GM21360 (cell line): ENCODE results near the gene CDK11B.
"Not testable (repeated sequence)": the region's sequence is repeated elsewhere in the genome, so short reads cannot be mapped to it uniquely, and the experiment has no call there.

Experiments used
- ATAC-seq: cut with Tn5 transposase; IDR thresholded peaks from one replicate; pipeline ENCODE4 v1.9.1; 2021; ENCODE audit warnings: mild to moderate bottlenecking, moderate library complexity; ENCODE audit not compliant: unreplicated experiment

The CDK11B gene

DNA sequence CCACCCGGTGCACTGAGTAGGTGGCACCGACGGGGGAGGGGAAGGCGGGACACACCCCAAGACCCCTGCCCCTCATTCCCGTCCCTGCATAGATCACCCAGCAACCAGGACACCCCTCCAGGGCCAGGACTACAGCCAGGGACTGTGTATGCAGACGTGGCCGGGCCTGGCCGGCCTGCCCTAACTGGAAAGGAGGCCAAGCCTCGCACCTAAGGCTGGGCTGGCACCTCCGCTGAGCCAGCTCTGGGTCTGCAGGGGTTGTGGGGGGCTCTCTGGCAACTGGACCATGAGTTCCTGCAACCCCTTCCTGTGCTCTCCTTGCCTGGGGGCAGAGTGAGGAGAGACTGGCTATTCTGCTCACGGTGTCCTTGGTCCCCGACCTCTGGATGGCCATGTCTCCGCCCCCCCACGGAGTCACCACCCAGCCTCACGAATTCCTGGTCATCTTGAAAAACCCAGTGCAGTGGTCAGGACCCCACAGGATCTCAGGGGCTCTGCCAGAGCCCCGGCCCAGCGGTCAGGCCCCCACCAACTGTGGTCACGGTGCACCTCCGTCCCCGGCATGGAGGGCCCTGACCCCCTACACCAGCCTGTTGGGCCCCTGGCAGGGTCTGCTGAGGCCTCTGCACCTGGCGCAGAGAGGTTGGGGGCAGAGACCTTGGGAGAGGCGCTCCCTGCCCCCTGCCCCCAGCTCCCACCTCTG, 57.8 kb downstream of the CDK11B start:
- ATAC-seq, result no peak

DNA sequence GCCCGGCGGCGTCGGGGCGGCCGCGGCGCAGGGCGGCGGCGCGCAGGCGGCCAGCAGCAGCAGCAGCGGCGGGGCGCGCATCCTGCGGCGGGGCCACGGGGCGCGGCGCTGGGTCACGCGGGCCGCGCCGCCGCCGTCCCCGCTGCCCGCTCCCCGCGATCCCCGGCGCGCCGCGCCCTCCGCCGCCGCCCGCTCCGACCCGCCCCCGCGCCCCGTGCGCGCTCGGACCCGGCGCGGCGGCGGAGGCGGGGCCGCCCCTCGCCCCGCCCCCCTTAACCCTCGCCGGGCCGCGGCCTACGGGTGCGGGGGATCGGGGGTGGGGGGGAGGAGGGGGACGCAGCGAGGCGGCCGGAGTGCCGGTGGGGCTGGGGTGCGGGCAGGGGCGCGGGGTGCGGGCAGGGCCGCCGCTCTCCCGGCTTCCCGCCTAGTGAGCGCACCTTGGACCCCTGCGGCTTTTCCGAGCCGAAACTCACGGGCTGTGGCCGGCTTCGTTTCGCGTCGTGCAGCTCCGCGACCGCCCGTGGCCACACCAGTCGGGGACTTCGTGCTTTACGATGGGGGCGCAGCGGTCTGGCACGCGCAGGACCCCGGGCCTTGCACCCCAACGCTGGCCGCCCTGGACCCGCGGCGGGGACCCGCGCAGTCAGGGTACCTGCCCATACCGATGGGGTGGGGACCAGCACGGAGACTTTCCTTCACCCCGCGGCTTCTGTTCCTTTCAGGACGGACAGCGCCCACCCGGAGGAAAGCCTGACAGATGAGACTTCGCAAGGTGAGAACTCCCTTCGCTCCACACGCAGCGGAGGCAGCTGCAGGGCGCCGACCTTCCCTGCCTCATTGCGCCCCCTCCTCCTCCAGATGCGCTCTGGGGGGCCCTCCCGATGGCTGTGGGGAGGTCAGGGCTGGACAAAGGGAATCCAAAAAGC, 58.6 kb downstream of the CDK11B start, which contains the start of gene FNDC10:
FNDC10 (minus strand) TSS at position 201 of the 926 bp plus-strand sequence; CDS start at position 81, 120 bp downstream.
- no peak for ATAC-seq

DNA sequence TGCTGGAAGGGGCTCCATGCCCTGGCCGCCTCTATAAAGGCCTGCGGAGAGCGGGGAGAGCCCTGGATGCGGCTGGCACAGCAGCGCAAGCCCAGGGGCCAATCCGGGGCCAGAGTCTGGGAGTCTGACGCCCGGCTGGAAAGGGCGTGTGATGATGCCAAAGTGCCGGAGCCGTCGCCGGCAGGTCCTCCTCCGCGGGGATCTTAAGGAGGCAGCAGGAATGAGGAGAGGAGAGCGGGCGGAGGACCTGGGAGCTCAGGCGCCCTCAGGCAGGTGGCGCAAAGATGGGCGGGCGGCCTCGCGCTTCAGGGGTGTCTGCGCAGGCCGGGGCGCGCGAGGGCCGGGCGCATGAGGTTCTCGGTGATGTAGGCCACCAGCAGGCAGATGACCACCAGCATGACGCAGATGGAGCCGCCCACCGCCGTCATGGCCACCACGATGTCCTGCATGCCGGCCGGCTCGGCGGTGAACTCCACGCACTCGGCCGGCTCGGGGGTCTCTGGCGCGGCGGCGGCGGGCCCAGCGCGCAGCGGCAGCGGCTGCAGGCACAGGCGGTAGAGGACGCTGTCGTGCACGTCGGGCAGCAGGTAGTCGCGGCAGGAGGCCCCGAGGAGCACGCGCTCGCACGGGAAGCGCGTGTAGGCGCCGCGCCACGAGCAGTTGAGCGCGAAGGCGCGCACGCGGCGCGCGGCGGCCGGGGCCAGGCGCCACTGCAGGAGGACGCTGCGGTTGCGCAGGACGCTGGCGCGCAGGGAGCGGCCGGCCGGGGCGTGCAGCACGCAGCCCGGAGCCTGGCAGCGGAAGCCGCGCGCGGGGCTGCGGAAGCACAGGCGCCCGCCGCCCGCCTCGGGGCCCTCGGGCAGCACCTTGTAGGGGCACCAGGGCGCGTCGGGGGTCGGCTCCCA, 59.5 kb downstream of the CDK11B start:
- no peak for ATAC-seq

DNA sequence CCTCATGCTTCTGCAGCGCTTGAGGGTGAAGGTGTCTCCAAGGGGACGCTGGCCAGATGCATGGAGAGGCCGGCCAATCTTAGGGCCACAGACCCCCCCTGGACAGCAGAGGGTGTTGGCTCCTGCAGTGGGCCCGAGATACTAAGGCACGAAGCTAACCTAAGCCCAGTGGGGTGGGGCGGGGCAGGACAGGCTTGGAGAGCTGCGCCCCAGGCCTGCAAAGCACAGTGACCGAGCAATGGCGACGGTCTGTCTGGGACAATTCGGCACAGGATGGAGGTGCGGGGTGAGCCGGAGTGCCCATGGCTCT, 60.1 kb downstream of the CDK11B start:
- ATAC-seq, result no peak

DNA sequence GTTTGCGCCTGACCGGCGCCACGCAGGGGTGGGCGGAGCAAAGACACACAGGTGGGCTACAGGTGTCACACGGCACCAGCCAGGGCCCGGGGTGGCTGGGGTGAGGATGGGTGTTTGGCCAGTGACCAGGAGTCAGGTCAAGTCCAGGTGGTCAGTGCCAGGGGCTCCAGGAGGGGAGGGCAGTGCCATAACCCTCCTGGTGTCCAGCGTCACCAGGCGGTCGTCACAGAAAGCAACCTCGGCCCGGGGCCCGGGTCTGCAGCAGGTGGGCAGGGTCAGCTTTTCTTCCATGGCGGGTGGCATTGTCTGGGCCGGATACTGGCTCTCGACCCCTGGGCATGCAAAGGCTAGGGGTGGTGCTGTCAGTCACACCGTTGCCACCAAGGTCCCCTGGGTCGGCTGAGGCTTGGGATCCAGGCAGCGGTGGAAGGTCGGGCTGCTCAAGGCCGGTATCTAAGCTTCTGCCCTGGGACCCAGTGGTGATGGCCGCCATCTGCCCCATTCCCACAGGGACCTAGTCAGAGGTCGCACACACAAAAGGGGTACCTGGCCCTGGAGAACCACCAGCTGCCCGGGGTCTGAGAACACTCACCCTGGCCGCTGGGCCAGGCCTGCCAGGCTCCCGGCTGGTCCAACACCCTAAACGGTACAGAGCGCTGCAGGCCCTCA, 60.6 kb downstream of the CDK11B start:
- no peak for ATAC-seq

DNA sequence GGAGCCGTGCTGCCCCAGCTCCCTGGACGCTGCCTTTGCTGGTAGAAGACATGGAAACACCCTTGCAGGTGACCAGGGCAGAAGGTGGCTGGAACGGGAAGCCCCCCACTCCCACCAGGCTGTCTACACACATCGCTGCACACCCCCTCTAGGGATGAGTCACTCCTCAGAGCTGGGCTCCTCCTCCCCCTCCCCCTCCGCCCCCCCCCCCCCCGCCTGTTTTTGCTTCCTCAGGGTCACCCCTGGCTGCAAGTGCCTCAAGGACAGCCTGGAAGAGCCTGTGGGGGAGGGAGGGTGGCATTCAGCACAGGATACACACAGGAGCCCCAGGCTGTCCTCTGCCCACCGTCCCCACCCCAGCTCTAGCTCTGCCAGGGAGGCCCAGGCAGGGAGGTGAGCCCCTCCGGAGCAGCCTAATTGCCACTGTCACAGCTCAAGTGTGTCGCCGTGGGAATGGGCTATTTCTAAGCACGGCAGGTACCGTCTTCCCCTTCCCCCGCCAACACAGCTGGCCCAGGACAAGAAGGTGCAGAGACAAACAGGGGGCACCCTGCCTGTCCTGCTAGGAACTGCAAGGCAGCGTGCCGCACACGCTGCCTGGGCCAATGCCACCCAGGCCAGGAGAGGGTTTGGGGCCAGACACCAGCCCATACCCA, 61.4 kb downstream of the CDK11B start:
- ATAC-seq, result no peak

DNA sequence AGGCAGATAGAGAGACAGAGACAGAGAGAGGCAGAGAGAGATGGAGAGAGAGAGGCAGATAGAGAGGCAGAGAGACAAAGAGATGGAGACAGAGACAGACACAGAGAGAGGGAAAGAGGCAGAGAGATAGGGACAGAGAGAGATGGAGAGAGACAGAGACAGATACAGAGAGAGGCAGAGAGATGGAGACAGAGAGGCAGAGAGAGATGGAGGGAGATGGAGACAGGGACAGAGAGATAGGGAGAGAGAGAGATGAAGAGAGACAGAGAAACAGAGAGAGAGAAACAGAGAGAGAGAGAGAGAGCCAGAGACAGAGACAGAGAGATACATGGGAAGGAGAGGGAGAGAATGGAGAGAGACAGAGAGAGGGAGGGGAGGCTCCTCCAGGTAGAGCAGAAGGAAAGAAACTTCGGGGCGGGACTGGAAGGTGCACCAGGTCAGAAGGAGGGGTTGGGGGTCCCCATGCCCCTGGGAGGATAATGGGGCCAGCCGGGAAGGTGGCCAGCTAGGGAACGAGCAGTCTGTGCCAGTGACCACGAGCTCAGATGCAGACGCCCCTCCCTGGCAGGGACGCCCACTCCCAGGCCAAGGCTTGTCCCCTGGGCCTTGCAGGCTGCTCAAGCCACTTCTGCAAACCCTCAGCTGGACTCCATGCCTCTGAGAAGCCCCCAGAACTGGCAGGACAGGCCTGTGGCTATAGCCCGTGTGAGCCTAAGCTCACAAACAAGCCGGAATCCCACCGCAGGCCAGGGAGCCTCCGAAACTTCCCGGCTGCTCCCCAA, 62.1 kb downstream of the CDK11B start:
- no peak for ATAC-seq

DNA sequence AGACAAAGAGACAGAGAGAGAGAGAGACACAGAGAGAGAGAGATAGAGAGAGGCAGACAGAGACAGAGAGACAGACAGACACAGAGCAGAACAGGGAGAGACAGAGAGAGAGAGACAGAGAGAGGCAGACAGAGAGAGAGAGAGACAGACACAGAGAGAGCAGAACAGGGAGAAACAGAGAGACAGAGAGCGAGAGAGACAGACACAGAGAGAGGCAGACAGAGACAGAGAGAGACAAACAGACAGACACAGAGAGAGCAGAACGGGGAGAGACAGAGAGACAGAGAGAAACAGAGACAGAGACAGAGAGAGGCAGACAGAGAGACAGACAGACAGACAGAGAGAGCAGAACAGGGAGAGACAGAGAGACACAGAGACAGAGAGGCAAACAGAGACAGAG, 63.5 kb downstream of the CDK11B start:
- not testable (repeated sequence) for ATAC-seq

DNA sequence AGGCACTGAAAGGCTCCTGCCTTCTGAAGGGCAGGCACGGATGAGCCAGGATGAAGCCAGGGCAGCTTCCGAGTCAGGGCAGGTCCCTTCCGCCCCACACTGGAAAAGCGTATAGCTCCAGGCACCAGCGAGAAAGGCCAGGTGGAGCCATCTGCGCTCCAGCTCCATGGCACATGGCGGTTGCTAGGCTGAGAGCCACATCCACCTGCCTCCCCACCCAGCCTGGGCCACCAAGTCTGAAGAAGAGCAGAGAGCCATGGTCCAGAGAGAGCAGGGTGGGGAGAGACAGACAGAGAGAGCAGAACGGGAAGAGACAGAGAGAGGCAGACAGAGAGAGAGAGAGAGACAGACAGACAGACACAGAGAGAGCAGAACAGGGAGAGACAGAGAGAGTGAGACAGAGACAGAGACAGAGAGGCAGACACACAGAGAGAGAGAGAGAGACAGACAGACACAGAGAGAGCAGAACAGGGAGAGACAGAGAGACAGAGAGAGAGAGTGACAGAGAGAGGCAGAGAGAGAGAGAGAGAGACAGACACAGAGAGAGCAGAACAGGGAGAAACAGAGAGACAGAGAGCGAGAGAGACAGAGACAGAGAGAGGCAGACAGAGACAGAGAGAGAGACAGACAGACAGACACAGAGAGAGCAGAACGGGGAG, 64.1 kb downstream of the CDK11B start:
- no peak for ATAC-seq

DNA sequence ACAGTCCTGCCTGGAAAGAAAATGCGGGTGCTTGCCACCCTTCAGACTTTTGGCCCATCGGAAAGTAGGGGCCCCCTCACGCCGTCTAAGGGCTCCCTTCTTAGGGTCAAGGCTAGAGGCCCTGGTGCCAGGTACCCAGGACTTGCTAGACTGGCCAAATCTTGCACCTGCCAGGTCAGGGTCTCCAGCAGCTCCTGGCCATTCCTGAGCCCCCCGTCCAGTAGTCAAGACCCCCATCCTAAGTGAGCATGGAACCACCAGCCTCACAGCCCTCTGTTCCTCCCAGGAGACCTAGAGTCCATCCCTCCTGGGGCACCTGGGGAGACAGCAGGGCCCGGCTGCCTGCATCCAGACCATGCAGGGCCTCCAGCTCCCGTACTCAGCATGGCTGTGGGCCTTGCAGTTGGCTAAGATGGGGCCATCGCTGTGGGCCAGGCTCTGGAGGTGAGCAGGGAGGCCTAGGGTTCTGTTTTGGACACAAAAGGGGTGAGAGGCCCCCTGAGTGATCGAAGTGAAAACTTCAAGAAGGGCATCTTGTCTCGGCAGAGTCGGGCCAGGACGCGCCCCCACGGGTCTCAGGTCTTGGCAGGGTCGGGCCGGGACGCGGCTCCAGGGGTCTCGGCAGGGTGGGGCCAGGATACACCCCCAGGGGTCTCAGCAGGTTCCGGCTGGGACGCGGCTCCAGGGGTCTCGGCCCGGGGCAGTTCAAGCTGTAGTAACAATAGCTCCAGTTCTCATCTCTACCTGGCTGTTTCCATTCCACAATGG, 64.8 kb downstream of the CDK11B start:
- no peak for ATAC-seq

DNA sequence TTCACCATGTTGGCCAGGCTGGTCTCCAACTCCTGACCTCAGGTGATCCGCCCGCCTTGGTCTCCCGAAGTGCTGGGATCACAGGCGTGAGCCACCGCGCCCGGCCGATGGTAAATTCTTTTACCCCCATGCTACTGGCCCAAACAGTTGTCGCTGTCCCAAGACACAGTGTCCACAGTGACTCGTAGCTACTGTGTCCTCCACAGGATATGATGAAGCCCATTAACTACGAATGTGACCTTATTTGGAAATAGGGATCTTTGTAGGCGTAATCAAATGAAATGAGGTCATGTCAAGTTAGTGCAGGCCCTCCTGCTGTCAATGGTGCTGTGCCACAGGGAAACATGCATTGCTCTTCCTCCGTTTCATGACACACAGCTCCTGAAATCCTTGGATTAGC, 67.4 kb downstream of the CDK11B start:
- ATAC-seq, result no peak
